Measurements from ENCODE around the gene TMEM233.

The TMEM233 gene

DNA sequence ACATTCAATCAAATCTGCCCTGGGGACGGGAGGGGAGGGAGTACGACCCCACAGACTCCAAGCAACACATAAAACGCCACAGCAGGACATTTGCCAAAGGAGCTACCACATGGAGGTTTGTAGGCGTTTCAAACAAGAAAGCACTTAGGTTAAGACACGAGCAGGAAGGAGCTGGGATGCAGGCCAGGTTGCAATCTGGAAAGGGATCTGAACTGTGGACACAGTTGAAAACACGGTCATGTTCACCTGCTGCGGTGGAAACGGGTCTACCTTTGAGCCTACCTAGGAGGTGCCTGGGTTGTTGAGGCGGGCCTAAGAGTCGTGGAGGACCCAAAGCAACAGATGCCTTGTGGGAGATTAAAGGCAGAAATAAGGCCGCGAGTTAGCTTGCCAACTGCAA is 92.8 kb downstream of the TMEM233 start (continued):
- TF ChIP-seq ARNTL (CRISPR knock-in tag; IDR thresholded peaks at IDR 0.05; ENCODE audit: borderline replicate concordance, low read depth) (no peak), ZNF70 (CRISPR knock-in tag; IDR thresholded peaks at IDR 0.05) (no peak), ESRRG (CRISPR knock-in tag; IDR thresholded peaks at IDR 0.05) (no peak), SNAI2 (CRISPR knock-in tag; IDR thresholded peaks at IDR 0.05) (no peak), ISL1 (CRISPR knock-in tag; IDR thresholded peaks at IDR 0.05) (no peak), PPARA (CRISPR knock-in tag; IDR thresholded peaks at IDR 0.05; ENCODE audit: borderline replicate concordance) (no peak), GLIS3 (CRISPR knock-in tag; IDR thresholded peaks at IDR 0.05) (no peak), ZFP30 (CRISPR knock-in tag; IDR thresholded peaks at IDR 0.05) (no peak)
- TF ChIP-seq, protein P1, sequence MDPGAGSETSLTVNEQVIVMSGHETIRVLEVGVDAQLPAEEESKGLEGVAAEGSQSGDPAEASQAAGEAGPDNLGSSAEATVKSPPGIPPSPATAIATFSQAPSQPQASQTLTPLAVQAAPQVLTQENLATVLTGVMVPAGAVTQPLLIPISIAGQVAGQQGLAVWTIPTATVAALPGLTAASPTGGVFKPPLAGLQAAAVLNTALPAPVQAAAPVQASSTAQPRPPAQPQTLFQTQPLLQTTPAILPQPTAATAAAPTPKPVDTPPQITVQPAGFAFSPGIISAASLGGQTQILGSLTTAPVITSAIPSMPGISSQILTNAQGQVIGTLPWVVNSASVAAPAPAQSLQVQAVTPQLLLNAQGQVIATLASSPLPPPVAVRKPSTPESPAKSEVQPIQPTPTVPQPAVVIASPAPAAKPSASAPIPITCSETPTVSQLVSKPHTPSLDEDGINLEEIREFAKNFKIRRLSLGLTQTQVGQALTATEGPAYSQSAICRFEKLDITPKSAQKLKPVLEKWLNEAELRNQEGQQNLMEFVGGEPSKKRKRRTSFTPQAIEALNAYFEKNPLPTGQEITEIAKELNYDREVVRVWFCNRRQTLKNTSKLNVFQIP (CRISPR knock-in tag; IDR thresholded peaks at IDR 0.05; ENCODE audit: borderline replicate concordance, low read depth): no peak

DNA sequence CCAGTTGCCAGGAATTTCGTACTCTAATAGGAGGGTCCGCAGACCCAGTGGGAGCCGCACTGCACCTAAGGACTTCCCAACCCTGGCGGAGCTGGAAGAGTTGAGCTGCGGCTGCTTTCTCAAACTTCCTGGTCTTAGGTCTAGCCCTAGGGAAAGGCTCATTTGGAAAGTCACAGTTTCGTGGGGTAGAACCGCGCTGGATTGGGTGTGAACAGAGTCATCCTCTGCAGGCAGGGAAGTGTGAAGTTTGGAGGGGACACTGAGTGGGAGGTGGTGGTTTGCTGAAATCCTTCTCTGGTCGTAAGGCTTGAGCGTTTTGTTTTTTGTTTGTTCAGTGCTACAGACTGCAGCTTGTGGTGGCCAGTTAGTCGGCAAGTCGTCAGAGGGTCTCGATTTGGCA is 93.2 kb downstream of the TMEM233 start:
- TF ChIP-seq TOX (CRISPR knock-in tag; IDR thresholded peaks at IDR 0.05; ENCODE audit: borderline replicate concordance): no peak
- TF ChIP-seq BACH2 (CRISPR knock-in tag; IDR thresholded peaks at IDR 0.05; ENCODE audit: borderline replicate concordance): no peak
- TF ChIP-seq ZNF8 (CRISPR knock-in tag; IDR thresholded peaks at IDR 0.05): no peak
- TF ChIP-seq, protein P1 (CRISPR knock-in tag; IDR thresholded peaks at IDR 0.05; ENCODE audit: borderline replicate concordance, low read depth): no peak
- TF ChIP-seq TCF4 (CRISPR knock-in tag; IDR thresholded peaks at IDR 0.05; ENCODE audit: borderline replicate concordance): no peak
- TF ChIP-seq GLIS3 (CRISPR knock-in tag; IDR thresholded peaks at IDR 0.05): no peak
- no peak for TF ChIP-seq CSDC2 (CRISPR knock-in tag; IDR thresholded peaks at IDR 0.05)
- TF ChIP-seq, protein P2, sequence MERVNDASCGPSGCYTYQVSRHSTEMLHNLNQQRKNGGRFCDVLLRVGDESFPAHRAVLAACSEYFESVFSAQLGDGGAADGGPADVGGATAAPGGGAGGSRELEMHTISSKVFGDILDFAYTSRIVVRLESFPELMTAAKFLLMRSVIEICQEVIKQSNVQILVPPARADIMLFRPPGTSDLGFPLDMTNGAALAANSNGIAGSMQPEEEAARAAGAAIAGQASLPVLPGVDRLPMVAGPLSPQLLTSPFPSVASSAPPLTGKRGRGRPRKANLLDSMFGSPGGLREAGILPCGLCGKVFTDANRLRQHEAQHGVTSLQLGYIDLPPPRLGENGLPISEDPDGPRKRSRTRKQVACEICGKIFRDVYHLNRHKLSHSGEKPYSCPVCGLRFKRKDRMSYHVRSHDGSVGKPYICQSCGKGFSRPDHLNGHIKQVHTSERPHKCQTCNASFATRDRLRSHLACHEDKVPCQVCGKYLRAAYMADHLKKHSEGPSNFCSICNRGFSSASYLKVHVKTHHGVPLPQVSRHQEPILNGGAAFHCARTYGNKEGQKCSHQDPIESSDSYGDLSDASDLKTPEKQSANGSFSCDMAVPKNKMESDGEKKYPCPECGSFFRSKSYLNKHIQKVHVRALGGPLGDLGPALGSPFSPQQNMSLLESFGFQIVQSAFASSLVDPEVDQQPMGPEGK (CRISPR knock-in tag; IDR thresholded peaks at IDR 0.05; ENCODE audit: borderline replicate concordance): no peak
- TF ChIP-seq ZC3H10 (CRISPR knock-in tag; IDR thresholded peaks at IDR 0.05): no peak
- no peak for ATAC-seq

DNA sequence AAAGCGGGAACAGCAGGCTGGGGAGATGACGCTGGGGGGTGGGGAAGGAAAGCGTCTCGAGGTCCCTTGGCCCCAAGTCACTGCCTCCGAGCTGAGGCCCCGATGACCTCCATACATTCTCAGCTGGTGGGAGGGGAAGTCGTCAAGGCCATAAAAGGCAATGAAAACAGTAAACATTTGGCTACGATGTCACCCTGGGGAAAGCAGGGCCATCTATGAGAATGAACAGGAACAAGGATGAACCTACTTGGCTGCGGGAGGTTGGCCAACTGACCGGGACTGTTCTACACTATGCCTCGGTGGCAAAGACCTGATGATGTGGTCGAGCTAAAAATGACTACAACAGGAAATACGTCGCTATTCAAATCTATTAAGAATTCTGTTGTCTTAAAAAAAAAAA is 93.8 kb downstream of the TMEM233 start:
- ATAC-seq: no peak

More for the DNA sequence above, 93.8 kb downstream of the TMEM233 start:
- TF ChIP-seq, protein P2 (CRISPR knock-in tag; IDR thresholded peaks at IDR 0.05; ENCODE audit: borderline replicate concordance): no peak
- TF ChIP-seq ISL1 (CRISPR knock-in tag; IDR thresholded peaks at IDR 0.05): no peak
- TF ChIP-seq, protein P3, sequence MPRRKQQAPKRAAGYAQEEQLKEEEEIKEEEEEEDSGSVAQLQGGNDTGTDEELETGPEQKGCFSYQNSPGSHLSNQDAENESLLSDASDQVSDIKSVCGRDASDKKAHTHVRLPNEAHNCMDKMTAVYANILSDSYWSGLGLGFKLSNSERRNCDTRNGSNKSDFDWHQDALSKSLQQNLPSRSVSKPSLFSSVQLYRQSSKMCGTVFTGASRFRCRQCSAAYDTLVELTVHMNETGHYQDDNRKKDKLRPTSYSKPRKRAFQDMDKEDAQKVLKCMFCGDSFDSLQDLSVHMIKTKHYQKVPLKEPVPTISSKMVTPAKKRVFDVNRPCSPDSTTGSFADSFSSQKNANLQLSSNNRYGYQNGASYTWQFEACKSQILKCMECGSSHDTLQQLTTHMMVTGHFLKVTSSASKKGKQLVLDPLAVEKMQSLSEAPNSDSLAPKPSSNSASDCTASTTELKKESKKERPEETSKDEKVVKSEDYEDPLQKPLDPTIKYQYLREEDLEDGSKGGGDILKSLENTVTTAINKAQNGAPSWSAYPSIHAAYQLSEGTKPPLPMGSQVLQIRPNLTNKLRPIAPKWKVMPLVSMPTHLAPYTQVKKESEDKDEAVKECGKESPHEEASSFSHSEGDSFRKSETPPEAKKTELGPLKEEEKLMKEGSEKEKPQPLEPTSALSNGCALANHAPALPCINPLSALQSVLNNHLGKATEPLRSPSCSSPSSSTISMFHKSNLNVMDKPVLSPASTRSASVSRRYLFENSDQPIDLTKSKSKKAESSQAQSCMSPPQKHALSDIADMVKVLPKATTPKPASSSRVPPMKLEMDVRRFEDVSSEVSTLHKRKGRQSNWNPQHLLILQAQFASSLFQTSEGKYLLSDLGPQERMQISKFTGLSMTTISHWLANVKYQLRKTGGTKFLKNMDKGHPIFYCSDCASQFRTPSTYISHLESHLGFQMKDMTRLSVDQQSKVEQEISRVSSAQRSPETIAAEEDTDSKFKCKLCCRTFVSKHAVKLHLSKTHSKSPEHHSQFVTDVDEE (CRISPR knock-in tag; IDR thresholded peaks at IDR 0.05): no peak
- TF ChIP-seq, protein P4, sequence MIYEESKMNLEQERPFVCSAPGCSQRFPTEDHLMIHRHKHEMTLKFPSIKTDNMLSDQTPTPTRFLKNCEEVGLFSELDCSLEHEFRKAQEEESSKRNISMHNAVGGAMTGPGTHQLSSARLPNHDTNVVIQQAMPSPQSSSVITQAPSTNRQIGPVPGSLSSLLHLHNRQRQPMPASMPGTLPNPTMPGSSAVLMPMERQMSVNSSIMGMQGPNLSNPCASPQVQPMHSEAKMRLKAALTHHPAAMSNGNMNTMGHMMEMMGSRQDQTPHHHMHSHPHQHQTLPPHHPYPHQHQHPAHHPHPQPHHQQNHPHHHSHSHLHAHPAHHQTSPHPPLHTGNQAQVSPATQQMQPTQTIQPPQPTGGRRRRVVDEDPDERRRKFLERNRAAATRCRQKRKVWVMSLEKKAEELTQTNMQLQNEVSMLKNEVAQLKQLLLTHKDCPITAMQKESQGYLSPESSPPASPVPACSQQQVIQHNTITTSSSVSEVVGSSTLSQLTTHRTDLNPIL (CRISPR knock-in tag; IDR thresholded peaks at IDR 0.05; ENCODE audit: low read depth): no peak
- TF ChIP-seq ZNF8 (CRISPR knock-in tag; IDR thresholded peaks at IDR 0.05): no peak
- TF ChIP-seq CSDC2 (CRISPR knock-in tag; IDR thresholded peaks at IDR 0.05): no peak
- no peak for TF ChIP-seq ESRRG (CRISPR knock-in tag; IDR thresholded peaks at IDR 0.05)
- no peak for TF ChIP-seq OSR1 (CRISPR knock-in tag; IDR thresholded peaks at IDR 0.05)
- no peak for TF ChIP-seq TOX (CRISPR knock-in tag; IDR thresholded peaks at IDR 0.05; ENCODE audit: borderline replicate concordance)
- no peak for TF ChIP-seq ARNTL (CRISPR knock-in tag; IDR thresholded peaks at IDR 0.05; ENCODE audit: borderline replicate concordance, low read depth)
- no peak for TF ChIP-seq ZC3H10 (CRISPR knock-in tag; IDR thresholded peaks at IDR 0.05)
- no peak for TF ChIP-seq GLIS3 (CRISPR knock-in tag; IDR thresholded peaks at IDR 0.05)
